HCT116 (cell line): Measurements from ENCODE around the gene IRX6. TPM values are rescaled to one million over a fixed set of nuclear protein-coding genes. Genes with fewer than 3 reads are reported as not detected.

Experiments used
- ATAC-seq: fragments of 200-7000 bp; cut with Tn5 transposase; 2 replicates; pipeline ENCODE4 v1.9.1; 2020; ENCODE audit warnings: mild to moderate bottlenecking, moderate library complexity
- BruUV-seq: library from RNA; stranded (reverse); fragments of 400-500 nt; replicated peaks from 2 replicates; lab custom pipeline; 2021; lab: Mats Ljungman, UMichigan
- CTCF ChIA-PET: fragments of 300-600 bp; sonication (Branson Sonifier 250); formaldehyde crosslinking; loops from one replicate; lab custom pipeline; 2021; ENCODE audit warnings: antibody characterized with exemption; lab: Charles Lee
- POLR2A ChIA-PET: fragments of 300-600, 350-600 bp; sonication (Branson Sonifier 250); formaldehyde crosslinking; loops from one replicate; lab custom pipeline; 2021; ENCODE audit warnings: antibody characterized with exemption; lab: Charles Lee
- RAD21 ChIA-PET, 2 experiments: fragments of 300-600 bp; sonication (Branson Sonifier 250); formaldehyde crosslinking; loops; one replicate each; lab custom pipeline; 2023; ENCODE audit warnings: low total read pairs in 2 of 2; ENCODE audit not compliant: uncharacterized antibody in 2 of 2, unreplicated experiment in 2 of 2, low non-redundant PET in 1 of 2; lab: Charles Lee
- DNase-seq: peaks from one replicate; pipeline ENCODE4 v3.0.0-alpha.2; 2010; ENCODE audit warnings: low read depth, low spot score
- H2AFZ ChIP-seq: fragments of 200-600 bp; shearing (Covaris generic), sonication (generic); 2 replicates; pipeline ENCODE4 v1.6.1; 2017; ENCODE audit warnings: low read depth, mixed run types, mixed read lengths, antibody characterized with exemption, low read length; ENCODE audit not compliant: poor library complexity, severe bottlenecking
- H3K27ac ChIP-seq: 2 replicates; pipeline ENCODE4 v1.5.1; 2012; ENCODE audit warnings: low read depth, low read length
- H3K27me3 ChIP-seq: fragments of 200-600 bp; sonication (generic); 2 replicates; pipeline ENCODE4 v1.6.1; 2016; ENCODE audit warnings: mixed run types, low read length, mixed read lengths; ENCODE audit not compliant: insufficient read depth
- H3K36me3 ChIP-seq, 2 experiments: fragments of 200-500 bp in 1 of 2; fragments of 200-600 bp in 1 of 2; sonication (Bioruptor generic) in 1 of 2; sonication (generic) in 1 of 2; 2 replicates each; pipeline versions ENCODE4 v1.5.1 to v1.6.1; 2014 to 2016; ENCODE audit warnings: low read length in 2 of 2, inconsistent platforms in 1 of 2, mixed read lengths in 1 of 2, mixed run types in 1 of 2; ENCODE audit not compliant: insufficient read depth in 2 of 2, control insufficient read depth in 1 of 2
- H3K4me1 ChIP-seq, 2 experiments: fragments of 200-600 bp in 1 of 2; sonication (generic) in 1 of 2; 2 replicates each; pipeline versions ENCODE4 v1.5.1 to v1.6.1; 2012 to 2017; ENCODE audit warnings: low read length in 2 of 2, inconsistent platforms in 1 of 2, mild to moderate bottlenecking in 1 of 2, mixed read lengths in 1 of 2, mixed run types in 1 of 2, moderate library complexity in 1 of 2; ENCODE audit not compliant: insufficient read depth in 2 of 2, control insufficient read depth in 1 of 2
- H3K4me2 ChIP-seq: fragments of 200-600 bp; sonication (generic); 2 replicates; pipeline ENCODE4 v1.6.1; 2017; ENCODE audit warnings: mixed run types, low read length, mixed read lengths
- H3K4me3 ChIP-seq, 2 experiments: fragments of 200-600 bp in 1 of 2; sonication (generic) in 1 of 2; replicated peaks in 1 of 2; 2 replicates each; pipeline ENCODE4 v1.5.1; 2011 to 2016; ENCODE audit warnings: low read length in 2 of 2, control low read depth in 1 of 2, low read depth in 1 of 2, mild to moderate bottlenecking in 1 of 2, mixed read lengths in 1 of 2, mixed run types in 1 of 2
- H3K79me2 ChIP-seq: fragments of 200-600 bp; sonication (generic); 2 replicates; pipeline ENCODE4 v1.6.1; 2017; ENCODE audit warnings: mild to moderate bottlenecking, mixed run types, low read length, moderate library complexity, mixed read lengths; ENCODE audit not compliant: insufficient read depth
- H3K9ac ChIP-seq: fragments of 200-600 bp; sonication (generic); 2 replicates; pipeline ENCODE4 v1.6.1; 2016; ENCODE audit warnings: low read length, mixed read lengths
- H3K9me2 ChIP-seq: fragments of 200-600 bp; sonication (generic), shearing (Covaris generic); 2 replicates; pipeline ENCODE4 v1.6.1; 2017; ENCODE audit warnings: mixed run types, mild to moderate bottlenecking, moderate library complexity; ENCODE audit not compliant: insufficient read depth
- H3K9me3 ChIP-seq, 2 experiments: fragments of 200-500 bp in 1 of 2; fragments of 200-600 bp in 1 of 2; sonication (Bioruptor generic) in 1 of 2; sonication (generic) in 1 of 2; 2 replicates each; pipeline ENCODE4 v1.6.1; 2014 to 2017; ENCODE audit warnings: low read length in 2 of 2, mixed read lengths in 2 of 2, inconsistent platforms in 1 of 2, low read depth in 1 of 2, mild to moderate bottlenecking in 1 of 2, mixed run types in 1 of 2, moderate library complexity in 1 of 2; ENCODE audit not compliant: control insufficient read depth in 1 of 2, insufficient read depth in 1 of 2
- H4K20me1 ChIP-seq: fragments of 200-600 bp; sonication (generic), shearing (Covaris generic); 2 replicates; pipeline ENCODE4 v1.6.1; 2017; ENCODE audit warnings: mixed run types, mild to moderate bottlenecking, moderate library complexity; ENCODE audit not compliant: insufficient read depth
- CBX3 ChIP-seq: IDR thresholded peaks from 2 replicates; pipeline ENCODE4 v1.6.1; 2012; ENCODE audit warnings: low read depth
- CEBPB ChIP-seq: IDR thresholded peaks from 2 replicates; pipeline ENCODE4 v1.6.1; 2012; ENCODE audit warnings: low read depth
- EGR1 ChIP-seq: IDR thresholded peaks from 2 replicates; pipeline ENCODE4 v1.6.1; 2012; ENCODE audit warnings: low read depth
- EZH2 ChIP-seq: fragments of 200-600 bp; sonication (generic); IDR thresholded peaks from 2 replicates; pipeline ENCODE4 v1.6.1; 2017; ENCODE audit warnings: antibody characterized with exemption, mixed run types
- EZH2phosphoT487 ChIP-seq: fragments of 200-600 bp; IDR thresholded peaks from 2 replicates; pipeline ENCODE4 v1.6.1; 2018; ENCODE audit warnings: antibody characterized with exemption, borderline replicate concordance
- FOSL1 ChIP-seq: IDR thresholded peaks from 2 replicates; pipeline ENCODE4 v1.6.1; 2012; ENCODE audit warnings: low read depth
- POLR2AphosphoS5 ChIP-seq: IDR thresholded peaks from 2 replicates; pipeline ENCODE4 v1.6.1; 2011; ENCODE audit warnings: mild to moderate bottlenecking, low read depth, low read length, moderate library complexity
- RAD21 ChIP-seq: IDR thresholded peaks from 2 replicates; pipeline ENCODE4 v1.6.1; 2012; ENCODE audit warnings: low read depth, mild to moderate bottlenecking
- SIN3A ChIP-seq: IDR thresholded peaks from 2 replicates; pipeline ENCODE4 v1.6.1; 2012; ENCODE audit warnings: low read depth
- TCF7L2 ChIP-seq: IDR thresholded peaks from 2 replicates; pipeline ENCODE4 v1.7.0; 2011; ENCODE audit warnings: borderline replicate concordance, inconsistent platforms; ENCODE audit not compliant: insufficient read depth, insufficient read length; ENCODE audit errors: extremely low read depth
- YY1 ChIP-seq: IDR thresholded peaks from 2 replicates; pipeline ENCODE4 v1.6.1; 2011; ENCODE audit warnings: low read length, low read depth, moderate library complexity, mild to moderate bottlenecking; ENCODE audit not compliant: insufficient replicate concordance; ENCODE audit errors: extremely low read depth
- ZNF274 ChIP-seq: fragments of 200-500 bp; sonication (Bioruptor generic); IDR thresholded peaks from 2 replicates; pipeline ENCODE4 v1.6.1; 2014; ENCODE audit warnings: mild to moderate bottlenecking, low read depth, low read length, inconsistent platforms
- intact Hi-C: fragments of 100-400 bp; cut with micrococcal nuclease; formaldehyde crosslinking; loops from 2 replicates; pipeline ENCODE4 v1.10.0; 2022
- total RNA-seq: library from RNA; stranded (reverse); gene quantifications from one replicate; pipeline ENCODE4 v1.2.1, GENCODE V29; 2021; ENCODE audit not compliant: unreplicated experiment
- TF ChIP-seq, protein P1 (sequence below): IDR thresholded peaks from 2 replicates; pipeline ENCODE4 v1.6.1; 2012

IRX6 gene
- total RNA-seq, 1 experiment from 2014 or later: not detected

DNA sequence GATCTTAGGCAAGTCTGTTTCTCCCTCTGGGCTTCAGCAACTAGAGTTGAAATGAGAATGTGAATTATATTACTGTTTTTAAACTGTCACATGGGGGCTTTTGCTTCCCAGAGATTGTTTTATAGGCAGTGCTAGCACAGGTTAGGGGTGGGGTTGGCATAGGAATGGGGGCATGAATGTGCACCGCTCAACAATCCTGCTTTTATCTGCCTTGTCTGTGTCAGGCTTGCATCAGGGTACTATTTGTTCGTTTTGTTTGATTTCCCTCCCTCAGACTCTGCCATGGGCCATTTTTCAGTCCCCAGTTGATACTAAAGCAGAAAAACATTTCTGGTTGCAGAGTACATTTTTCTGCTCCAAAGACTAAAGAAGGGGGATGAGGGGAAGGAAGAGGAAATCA, 34.6 kb upstream of the IRX6 start:
- POLR2A ChIA-PET: no interaction called here

DNA sequence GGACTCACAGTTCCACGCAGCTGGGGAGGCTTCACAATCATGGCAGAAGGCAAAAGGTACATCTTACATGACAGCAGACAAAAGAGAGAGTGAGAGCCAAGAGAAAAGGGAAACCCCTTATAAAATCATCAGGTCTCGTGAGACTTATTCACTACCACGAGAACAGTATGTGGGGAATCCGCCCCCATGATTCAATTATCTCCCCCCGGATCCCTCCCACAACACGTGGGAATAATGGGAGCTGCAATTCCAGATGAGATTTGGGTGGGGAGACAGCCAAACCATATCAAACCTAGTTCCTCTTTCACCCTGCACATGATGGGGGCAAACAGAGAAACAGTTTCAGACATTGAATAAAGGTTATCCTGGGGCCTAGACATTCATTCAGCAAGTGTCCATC, 32.2 kb upstream of the IRX6 start:
- no peaks in the 10 kb centered on the region for H3K36me3 ChIP-seq
- DNase-seq: no peak
- no peaks in the 10 kb centered on the region for H3K9me2 ChIP-seq
- H3K9ac ChIP-seq: no peak overlapping the region
- no peak for ATAC-seq
- no peak overlapping the region for H3K4me2 ChIP-seq
- H3K27me3 ChIP-seq: no peaks in the 10 kb centered on the region
- H2AFZ ChIP-seq: no peak overlapping the region
- no peaks in the 10 kb centered on the region for H4K20me1 ChIP-seq
- H3K4me3 ChIP-seq: no peak overlapping the region
- POLR2A ChIA-PET: no interaction called here
- no peaks in the 10 kb centered on the region for H3K4me1 ChIP-seq
- TF ChIP-seq YY1: no peak
- H3K79me2 ChIP-seq: no peaks in the 10 kb centered on the region
- no peak overlapping the region for H3K27ac ChIP-seq
- RAD21 ChIA-PET: no interaction called here
- intact Hi-C loops: loop anchor here (10.0 kb wide), 1 partner anchor 223 kb away; no protein-coding TSS in a partner anchor
- H3K9me3 ChIP-seq: 0 out of 4 replicates have a peak, but pooled peaks cover 0 to 6% of the 10 kb centered on the region in 2 experiments
- BruUV-seq: no TSS peak
- CTCF ChIA-PET: no interaction called here

More for the DNA sequence above, 34.6 kb upstream of the IRX6 start:
- no peaks in the 10 kb centered on the region for H3K9me2 ChIP-seq
- DNase-seq (no peak), ATAC-seq (no peak)
- H3K9ac ChIP-seq: no peak overlapping the region
- no peaks in the 10 kb centered on the region for H3K36me3 ChIP-seq
- BruUV-seq: no TSS peak
- H3K4me1 ChIP-seq: no peaks in the 10 kb centered on the region
- H3K27me3 ChIP-seq: 0 out of 2 replicates have a peak, but pooled peaks cover 5% of the 10 kb centered on the region
- H3K4me3 ChIP-seq: no peak overlapping the region
- H4K20me1 ChIP-seq: no peaks in the 10 kb centered on the region
- no peak overlapping the region for H2AFZ ChIP-seq
- ChIA-PET CTCF (no interaction called here), RAD21 (no interaction called here)
- TF ChIP-seq ZNF274 (no peak), POLR2AphosphoS5 (no peak), FOSL1 (no peak), EGR1 (no peak), SIN3A (no peak), EZH2phosphoT487 (no peak), YY1 (no peak), EZH2 (no peak), RAD21 (no peak), TCF7L2 (no peak), CBX3 (no peak), CEBPB (no peak)
- TF ChIP-seq, protein P1, sequence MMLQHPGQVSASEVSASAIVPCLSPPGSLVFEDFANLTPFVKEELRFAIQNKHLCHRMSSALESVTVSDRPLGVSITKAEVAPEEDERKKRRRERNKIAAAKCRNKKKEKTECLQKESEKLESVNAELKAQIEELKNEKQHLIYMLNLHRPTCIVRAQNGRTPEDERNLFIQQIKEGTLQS: no peak
- intact Hi-C loops: no loop called here
- no peaks in the 10 kb centered on the region for H3K79me2 ChIP-seq
- no peak overlapping the region for H3K27ac ChIP-seq
- H3K9me3 ChIP-seq: 0 out of 4 replicates have a peak, but pooled peaks cover 0 to 6% of the 10 kb centered on the region in 2 experiments
- H3K4me2 ChIP-seq: no peak overlapping the region
